Thyroid gland (tissue), 4 donors: ENCODE data around the gene ABI3BP.

Source experiments
- POLR2A ChIP-seq, 2 donors: fragments of 450-650 bp; IDR thresholded peaks; one replicate each; pipeline ENCODE4 v1.6.1; 2017; ENCODE audit warnings: antibody characterized with exemption in 2 of 2, mild to moderate bottlenecking in 2 of 2, moderate library complexity in 1 of 2
- TF ChIP-seq, protein P1 (sequence below), 6 experiments: fragments of 200-600 bp in 3 of 6; fragments of 450-650 bp in 3 of 6; sonication (generic) in 3 of 6; IDR thresholded peaks; one replicate each; pipeline ENCODE4 v1.5.1; 2016 to 2019; ENCODE audit warnings: antibody characterized with exemption in 6 of 6, mild to moderate bottlenecking in 2 of 6, inconsistent platforms in 1 of 6, moderate library complexity in 1 of 6

DNA sequence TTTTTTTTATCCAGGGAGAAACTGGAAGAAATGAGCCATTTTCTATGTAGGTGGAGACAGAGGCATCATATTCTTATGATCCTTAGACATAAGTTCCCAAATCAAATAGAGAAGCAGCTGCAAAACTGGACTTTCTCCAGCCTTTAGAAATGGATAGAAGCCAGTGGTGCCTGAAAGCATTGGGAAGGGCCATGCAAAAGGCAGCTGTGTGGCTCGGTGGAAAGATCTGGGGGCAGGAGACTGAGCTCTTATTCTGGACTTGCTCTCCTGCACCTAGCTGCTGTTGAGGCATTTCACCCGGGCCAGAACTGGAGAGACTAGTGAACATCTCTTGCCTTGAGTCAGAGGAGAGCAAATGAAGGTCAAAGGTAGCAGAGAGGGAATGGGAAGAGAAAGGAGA, 210.9 kb downstream of the ABI3BP start:
- TF ChIP-seq, protein P1, sequence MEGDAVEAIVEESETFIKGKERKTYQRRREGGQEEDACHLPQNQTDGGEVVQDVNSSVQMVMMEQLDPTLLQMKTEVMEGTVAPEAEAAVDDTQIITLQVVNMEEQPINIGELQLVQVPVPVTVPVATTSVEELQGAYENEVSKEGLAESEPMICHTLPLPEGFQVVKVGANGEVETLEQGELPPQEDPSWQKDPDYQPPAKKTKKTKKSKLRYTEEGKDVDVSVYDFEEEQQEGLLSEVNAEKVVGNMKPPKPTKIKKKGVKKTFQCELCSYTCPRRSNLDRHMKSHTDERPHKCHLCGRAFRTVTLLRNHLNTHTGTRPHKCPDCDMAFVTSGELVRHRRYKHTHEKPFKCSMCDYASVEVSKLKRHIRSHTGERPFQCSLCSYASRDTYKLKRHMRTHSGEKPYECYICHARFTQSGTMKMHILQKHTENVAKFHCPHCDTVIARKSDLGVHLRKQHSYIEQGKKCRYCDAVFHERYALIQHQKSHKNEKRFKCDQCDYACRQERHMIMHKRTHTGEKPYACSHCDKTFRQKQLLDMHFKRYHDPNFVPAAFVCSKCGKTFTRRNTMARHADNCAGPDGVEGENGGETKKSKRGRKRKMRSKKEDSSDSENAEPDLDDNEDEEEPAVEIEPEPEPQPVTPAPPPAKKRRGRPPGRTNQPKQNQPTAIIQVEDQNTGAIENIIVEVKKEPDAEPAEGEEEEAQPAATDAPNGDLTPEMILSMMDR (IDR thresholded peaks at IDR 0.05) = no peak
- no peak for TF ChIP-seq POLR2A (IDR thresholded peaks at IDR 0.05)
